A673 (cell line): ENCODE results near the gene KRTAP1-5. TPM values are rescaled to one million over a fixed set of nuclear protein-coding genes. Genes with fewer than 3 reads are reported as not detected.
"Not testable (repeated sequence)": the region's sequence is repeated elsewhere in the genome, so short reads cannot be mapped to it uniquely, and the experiment has no call there.

Source experiments
- BruUV-seq: library from RNA; stranded (reverse); fragments of 400-500 nt; replicated peaks from 2 replicates; lab custom pipeline; 2021; lab: Mats Ljungman, UMichigan
- CTCF ChIA-PET: fragments of 300-600 bp; sonication (Branson Sonifier 250); formaldehyde crosslinking; loops from one replicate; lab custom pipeline; 2022; ENCODE audit warnings: antibody characterized with exemption; lab: Charles Lee
- POLR2A ChIA-PET: fragments of 300-600 bp; sonication (Branson Sonifier 250); formaldehyde crosslinking; loops from one replicate; lab custom pipeline; 2022; ENCODE audit warnings: antibody characterized with exemption; ENCODE audit not compliant: low non-redundant PET; lab: Charles Lee
- DNase-seq: peaks from one replicate; pipeline ENCODE4 v3.0.0-alpha.2; 2015; ENCODE audit warnings: low spot score
- H3K27ac ChIP-seq: fragments of 200-600 bp; sonication (generic); 2 replicates; pipeline ENCODE4 v1.5.1; 2016; ENCODE audit warnings: mixed run types, low read depth, mild to moderate bottlenecking, mixed read lengths, antibody characterized with exemption, low read length; ENCODE audit not compliant: poor library complexity, severe bottlenecking
- H3K27me3 ChIP-seq: fragments of 200-600 bp; sonication (generic); replicated peaks from 2 replicates; pipeline ENCODE4 v1.6.1; 2017; ENCODE audit warnings: mixed run types, low read depth, mild to moderate bottlenecking, mixed read lengths, antibody characterized with exemption, low read length; ENCODE audit not compliant: insufficient read depth, poor library complexity
- H3K36me3 ChIP-seq: fragments of 200-600 bp; sonication (generic); 2 replicates; pipeline ENCODE4 v1.6.1; 2016; ENCODE audit warnings: mixed run types, mild to moderate bottlenecking, mixed read lengths, antibody characterized with exemption, low read length; ENCODE audit not compliant: insufficient read depth, poor library complexity, severe bottlenecking
- H3K4me1 ChIP-seq: fragments of 200-600 bp; sonication (generic); 2 replicates; pipeline ENCODE4 v1.6.1; 2017; ENCODE audit warnings: mixed run types, mild to moderate bottlenecking, mixed read lengths, antibody characterized with exemption, low read length; ENCODE audit not compliant: insufficient read depth, poor library complexity, severe bottlenecking
- H3K4me3 ChIP-seq: fragments of 200-600 bp; sonication (generic); 2 replicates; pipeline ENCODE4 v1.5.1; 2016; ENCODE audit warnings: low read depth, mixed run types, mild to moderate bottlenecking, mixed read lengths, low read length; ENCODE audit not compliant: poor library complexity, severe bottlenecking
- H3K9me3 ChIP-seq: fragments of 200-600 bp; sonication (generic); 2 replicates; pipeline ENCODE4 v1.6.1; 2016; ENCODE audit warnings: mixed run types, low read depth, mild to moderate bottlenecking, mixed read lengths, antibody characterized with exemption, low read length; ENCODE audit not compliant: poor library complexity, severe bottlenecking
- EZH2 ChIP-seq: fragments of 200-600 bp; sonication (generic); IDR thresholded peaks from 2 replicates; pipeline ENCODE4 v1.6.1; 2017; ENCODE audit warnings: borderline replicate concordance, low read depth, mild to moderate bottlenecking, mixed read lengths, antibody characterized with exemption, low read length; ENCODE audit not compliant: poor library complexity, severe bottlenecking
- intact Hi-C: fragments of 100-400 bp; cut with micrococcal nuclease; formaldehyde crosslinking; loops from one replicate; pipeline ENCODE4 v1.10.0; 2022; ENCODE audit not compliant: unreplicated experiment
- total RNA-seq: library from RNA; stranded (reverse); gene quantifications from 2 replicates; pipeline ENCODE4 v1.2.3, GENCODE V29; 2021
- TF ChIP-seq, protein P1 (sequence below): fragments of 300-800, 200-600 bp; sonication (generic); conservative IDR thresholded peaks from 2 replicates; pipeline ENCODE4 v1.5.1; 2017; ENCODE audit warnings: low read depth, mild to moderate bottlenecking, antibody characterized with exemption, low read length, moderate library complexity, mixed read lengths

The KRTAP1-5 gene
- total RNA-seq, 1 experiment from 2014 or later, result not detected

DNA sequence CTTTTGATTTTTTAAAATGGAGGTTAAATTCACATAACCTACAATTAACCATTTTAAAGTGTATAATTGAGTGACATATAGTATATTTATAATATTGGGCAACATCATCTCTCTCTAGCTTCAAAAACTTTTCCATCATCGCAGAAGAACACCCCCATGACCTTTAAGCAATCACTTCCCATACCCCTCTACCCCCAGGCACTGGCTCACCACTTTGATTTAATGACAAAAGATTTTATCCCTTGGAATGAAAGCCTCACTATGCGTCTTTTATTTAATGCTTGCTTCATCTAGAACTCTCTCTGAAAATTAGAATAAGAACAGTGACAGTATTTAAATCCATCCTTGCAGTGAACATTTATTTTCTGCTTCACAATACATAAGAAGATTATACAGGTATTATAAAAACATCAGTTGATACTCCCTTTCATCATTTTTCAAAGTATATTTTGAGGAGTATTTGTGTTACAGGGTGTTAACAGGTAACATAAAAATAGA lies 10.9 kb upstream of the KRTAP1-5 start:
- H3K4me3 ChIP-seq, result no peak overlapping the region
- intact Hi-C loops, result no loop called here
- no peaks in the 10 kb centered on the region for H3K4me1 ChIP-seq
- H3K27ac ChIP-seq, result no peak overlapping the region
- no peak for DNase-seq
- CTCF ChIA-PET, result no interaction called here
- POLR2A ChIA-PET, result no interaction called here
- no peaks in the 10 kb centered on the region for H3K36me3 ChIP-seq
- H3K9me3 ChIP-seq, result no peaks in the 10 kb centered on the region
- H3K27me3 ChIP-seq, result no peaks in the 10 kb centered on the region
- no TSS peak for BruUV-seq
- TF ChIP-seq, protein P1, sequence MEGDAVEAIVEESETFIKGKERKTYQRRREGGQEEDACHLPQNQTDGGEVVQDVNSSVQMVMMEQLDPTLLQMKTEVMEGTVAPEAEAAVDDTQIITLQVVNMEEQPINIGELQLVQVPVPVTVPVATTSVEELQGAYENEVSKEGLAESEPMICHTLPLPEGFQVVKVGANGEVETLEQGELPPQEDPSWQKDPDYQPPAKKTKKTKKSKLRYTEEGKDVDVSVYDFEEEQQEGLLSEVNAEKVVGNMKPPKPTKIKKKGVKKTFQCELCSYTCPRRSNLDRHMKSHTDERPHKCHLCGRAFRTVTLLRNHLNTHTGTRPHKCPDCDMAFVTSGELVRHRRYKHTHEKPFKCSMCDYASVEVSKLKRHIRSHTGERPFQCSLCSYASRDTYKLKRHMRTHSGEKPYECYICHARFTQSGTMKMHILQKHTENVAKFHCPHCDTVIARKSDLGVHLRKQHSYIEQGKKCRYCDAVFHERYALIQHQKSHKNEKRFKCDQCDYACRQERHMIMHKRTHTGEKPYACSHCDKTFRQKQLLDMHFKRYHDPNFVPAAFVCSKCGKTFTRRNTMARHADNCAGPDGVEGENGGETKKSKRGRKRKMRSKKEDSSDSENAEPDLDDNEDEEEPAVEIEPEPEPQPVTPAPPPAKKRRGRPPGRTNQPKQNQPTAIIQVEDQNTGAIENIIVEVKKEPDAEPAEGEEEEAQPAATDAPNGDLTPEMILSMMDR, result no peak
- no peak for TF ChIP-seq EZH2

DNA sequence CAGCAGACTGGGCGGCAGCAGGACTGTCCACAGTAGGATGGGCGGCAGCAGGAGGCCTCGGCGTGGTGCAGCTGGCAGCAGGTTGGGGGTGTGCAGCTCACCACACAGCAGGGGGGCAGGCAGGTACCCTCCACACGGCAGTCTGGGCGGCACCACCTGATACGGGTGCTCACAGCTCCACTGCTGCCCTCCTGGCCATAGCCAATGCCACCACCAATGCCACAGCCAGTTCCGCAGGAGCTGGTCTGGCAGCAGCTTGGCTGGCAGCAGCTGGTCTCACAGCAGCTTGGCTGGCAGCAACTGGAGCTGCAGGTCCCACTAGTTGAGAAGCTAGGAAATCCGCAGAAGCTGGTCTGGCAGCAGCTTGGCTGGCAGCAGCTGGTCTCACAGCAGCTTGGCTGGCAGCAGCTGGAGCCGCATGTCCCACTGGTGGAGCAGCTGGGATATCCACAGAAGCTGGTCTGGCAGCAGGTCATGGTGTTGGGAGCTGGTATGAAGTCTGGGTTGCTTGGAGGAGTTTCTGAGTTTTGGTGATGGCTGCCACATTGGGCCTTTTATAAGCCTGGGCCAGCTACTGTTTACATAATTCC lies 7.4 kb upstream of the KRTAP1-5 start, which contains the start of gene KRTAP1-3:
Gene KRTAP1-3, minus strand, starts transcription at position 529 of the 590 bp plus-strand sequence. Its CDS starts 53 bp downstream, at position 476.
- H3K4me3 ChIP-seq, H3K9me3 ChIP-seq, H3K4me1 ChIP-seq, H3K36me3 ChIP-seq, BruUV-seq, DNase-seq, intact Hi-C loops, H3K27ac ChIP-seq, H3K27me3 ChIP-seq, CTCF ChIA-PET: not testable (repeated sequence)
- POLR2A ChIA-PET, result interaction anchor here (0.6 kb wide), 1 partner anchor 15 kb away, joined by 3 read pairs; no protein-coding TSS in a partner anchor

DNA sequence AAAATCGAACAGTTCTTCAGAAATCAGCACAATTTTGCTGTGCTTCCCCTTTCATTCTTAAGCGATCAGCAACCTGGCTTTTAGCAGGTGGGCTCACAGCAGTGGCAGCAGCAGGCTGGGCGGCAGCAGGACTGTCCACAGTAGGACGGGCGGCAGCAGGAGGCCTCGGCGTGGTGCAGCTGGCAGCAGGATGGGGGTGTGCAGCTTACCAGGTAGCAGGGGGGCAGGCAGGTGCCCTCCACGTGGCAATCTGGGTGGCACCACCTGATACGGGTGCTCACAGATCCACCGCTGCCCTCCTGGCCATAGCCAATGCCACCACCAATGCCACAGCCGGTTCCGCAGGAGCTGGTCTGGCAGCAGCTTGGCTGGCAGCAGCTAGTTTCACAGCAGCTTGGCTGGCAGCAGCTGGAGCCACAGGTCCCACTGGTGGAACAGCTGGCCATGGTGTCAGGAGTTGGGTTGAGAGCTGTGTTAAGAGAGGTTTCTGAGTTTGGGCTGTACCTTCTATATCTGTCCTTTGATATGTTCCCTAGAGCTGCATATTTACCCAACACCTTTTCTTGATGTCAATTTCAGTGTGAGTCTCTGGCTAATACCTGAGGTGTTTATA lies 2.7 kb upstream of the KRTAP1-5 start, which contains the start of gene KRTAP1-4:
Gene KRTAP1-4, minus strand, starts transcription at position 563 of the 613 bp plus-strand sequence. Its CDS starts 117 bp downstream, at position 446.
- intact Hi-C loops, result no loop called here
- no peak within 1 kb of the TSS for H3K27ac ChIP-seq
- H3K36me3 ChIP-seq, result no peaks in the 10 kb centered on the region
- no peaks in the 10 kb centered on the region for H3K9me3 ChIP-seq
- no peak within 1 kb of the TSS for H3K4me3 ChIP-seq
- POLR2A ChIA-PET, result no interaction called here
- no peaks in the 10 kb centered on the region for H3K27me3 ChIP-seq
- DNase-seq, result no peak
- CTCF ChIA-PET, result no interaction called here
- no TSS peak for BruUV-seq
- TF ChIP-seq, protein P1, result no peak
- TF ChIP-seq EZH2, result no peak
- H3K4me1 ChIP-seq, result no peaks in the 10 kb centered on the region
